Fibroblast of lung (primary cell): ENCODE data around the gene LINS1. TPM values are rescaled to one million over a fixed set of nuclear protein-coding genes. Genes with fewer than 3 reads are reported as not detected.

Experiments
- DNase-seq, 2 donors: peaks; one replicate each; pipeline versions ENCODE4 v3.0.0 to v3.0.0-alpha.2; 2010; ENCODE audit warnings: low read depth in 2 of 2
- H2AFZ ChIP-seq: 2 replicates; pipeline ENCODE4 v1.5.1; 2012; ENCODE audit warnings: low read length, control low read depth, inconsistent platforms
- H3K27ac ChIP-seq: 2 replicates; pipeline ENCODE4 v1.5.1; 2011; ENCODE audit warnings: low read length, control low read depth; ENCODE audit not compliant: insufficient read depth
- H3K27me3 ChIP-seq: 2 replicates; pipeline ENCODE4 v1.5.1; 2011; ENCODE audit warnings: mild to moderate bottlenecking, low read length; ENCODE audit not compliant: control insufficient read depth, insufficient read depth
- H3K36me3 ChIP-seq: 2 replicates; pipeline ENCODE4 v1.5.1; 2011; ENCODE audit warnings: low read length; ENCODE audit not compliant: control insufficient read depth, insufficient read depth
- H3K4me1 ChIP-seq: 2 replicates; pipeline ENCODE4 v1.5.1; 2011; ENCODE audit warnings: low read length; ENCODE audit not compliant: control insufficient read depth, insufficient read depth; ENCODE audit errors: extremely low read depth
- H3K4me2 ChIP-seq: 2 replicates; pipeline ENCODE4 v1.5.1; 2011; ENCODE audit warnings: low read length, control low read depth; ENCODE audit not compliant: insufficient read depth; ENCODE audit errors: extremely low read depth
- H3K4me3 ChIP-seq, 4 experiments: fragments of 200-600 bp in 1 of 4; sonication (generic) in 1 of 4; replicated peaks in 1 of 4; 2 replicates each; pipeline ENCODE4 v1.5.1; 2011 to 2016; ENCODE audit warnings: low read length in 4 of 4, low read depth in 3 of 4, mild to moderate bottlenecking in 3 of 4, control low read depth in 2 of 4, inconsistent platforms in 1 of 4, mixed read lengths in 1 of 4; ENCODE audit not compliant: insufficient read depth in 1 of 4; ENCODE audit errors: control extremely low read depth in 1 of 4
- H3K79me2 ChIP-seq: 2 replicates; pipeline ENCODE4 v1.5.1; 2012; ENCODE audit warnings: mild to moderate bottlenecking, low read length, inconsistent platforms; ENCODE audit not compliant: control insufficient read depth, insufficient read depth
- H3K9ac ChIP-seq: 2 replicates; pipeline ENCODE4 v1.5.1; 2011; ENCODE audit warnings: mild to moderate bottlenecking, low read length, control low read depth; ENCODE audit not compliant: insufficient read depth
- H3K9me3 ChIP-seq: 2 replicates; pipeline ENCODE4 v1.5.1; 2012; ENCODE audit warnings: low read depth, low read length; ENCODE audit not compliant: control insufficient read depth, insufficient read depth
- H4K20me1 ChIP-seq: 2 replicates; pipeline ENCODE4 v1.5.1; 2011; ENCODE audit warnings: low read length; ENCODE audit not compliant: control insufficient read depth, insufficient read depth; ENCODE audit errors: extremely low read depth
- EZH2 ChIP-seq: IDR thresholded peaks from 2 replicates; pipeline ENCODE4 v1.5.1; 2012; ENCODE audit warnings: low read length, control low read depth, mild to moderate bottlenecking; ENCODE audit errors: missing control alignments
- polyA plus RNA-seq, 2 donors: library from polyadenylated mRNA; depleted of rRNA in 1 of 2; stranded (reverse) in 1 of 2; unstranded in 1 of 2; fragments of >200 nt; gene quantifications; 2 replicates each; pipeline ENCODE4 v1.2.1, GENCODE V29; 2011 to 2012; ENCODE audit warnings: missing spikeins in 1 of 2
- total RNA-seq: library from RNA; depleted of rRNA; stranded (reverse); fragments of >200 nt; gene quantifications from 2 replicates; pipeline ENCODE4 v1.2.1, GENCODE V29; 2014
- TF ChIP-seq, protein P1 (sequence below), 2 donors: IDR thresholded peaks in 1 of 2; conservative IDR thresholded peaks in 1 of 2; 1 replicate in 1 of 2; 2 replicates in 1 of 2; pipeline ENCODE4 v1.5.1; 2011 to 2012; ENCODE audit warnings: low read length in 2 of 2, control low read depth in 1 of 2, inconsistent platforms in 1 of 2, low read depth in 1 of 2, mild to moderate bottlenecking in 1 of 2

Gene LINS1
- total and polyA plus RNA-seq, 2 donors (not counting 1 experiment from before 2014, with no cell fraction given), result 7.3 to 9.4 TPM

DNA sequence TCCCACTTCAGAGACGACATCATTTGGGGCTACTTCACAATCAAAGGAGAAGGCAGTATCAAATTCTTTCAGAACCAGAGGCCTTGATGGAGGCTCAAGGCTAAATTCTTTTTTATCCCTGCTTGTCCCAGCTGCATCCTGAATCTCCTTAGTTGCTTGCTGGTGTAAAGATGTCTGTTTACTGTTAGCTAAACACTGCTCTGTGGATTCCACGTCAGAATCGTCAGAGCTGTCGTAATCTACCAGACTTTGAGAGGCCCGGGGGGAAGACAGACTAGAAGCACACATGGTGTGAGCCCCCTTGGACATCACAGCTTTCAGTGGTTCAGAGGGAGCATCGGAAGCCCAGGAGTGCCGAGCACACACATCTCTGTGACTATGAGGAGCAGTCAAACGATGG is 32.6 kb downstream of the LINS1 start:
- no peak overlapping the region for H3K9ac ChIP-seq
- DNase-seq, result no peak
- no peak overlapping the region for H3K4me2 ChIP-seq
- no peaks in the 10 kb centered on the region for H3K79me2 ChIP-seq
- H4K20me1 ChIP-seq, result no peaks in the 10 kb centered on the region
- TF ChIP-seq EZH2, result no peak
- TF ChIP-seq, protein P1, sequence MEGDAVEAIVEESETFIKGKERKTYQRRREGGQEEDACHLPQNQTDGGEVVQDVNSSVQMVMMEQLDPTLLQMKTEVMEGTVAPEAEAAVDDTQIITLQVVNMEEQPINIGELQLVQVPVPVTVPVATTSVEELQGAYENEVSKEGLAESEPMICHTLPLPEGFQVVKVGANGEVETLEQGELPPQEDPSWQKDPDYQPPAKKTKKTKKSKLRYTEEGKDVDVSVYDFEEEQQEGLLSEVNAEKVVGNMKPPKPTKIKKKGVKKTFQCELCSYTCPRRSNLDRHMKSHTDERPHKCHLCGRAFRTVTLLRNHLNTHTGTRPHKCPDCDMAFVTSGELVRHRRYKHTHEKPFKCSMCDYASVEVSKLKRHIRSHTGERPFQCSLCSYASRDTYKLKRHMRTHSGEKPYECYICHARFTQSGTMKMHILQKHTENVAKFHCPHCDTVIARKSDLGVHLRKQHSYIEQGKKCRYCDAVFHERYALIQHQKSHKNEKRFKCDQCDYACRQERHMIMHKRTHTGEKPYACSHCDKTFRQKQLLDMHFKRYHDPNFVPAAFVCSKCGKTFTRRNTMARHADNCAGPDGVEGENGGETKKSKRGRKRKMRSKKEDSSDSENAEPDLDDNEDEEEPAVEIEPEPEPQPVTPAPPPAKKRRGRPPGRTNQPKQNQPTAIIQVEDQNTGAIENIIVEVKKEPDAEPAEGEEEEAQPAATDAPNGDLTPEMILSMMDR (conservative IDR thresholded peaks at IDR 0.05 in 1 of 2, IDR thresholded peaks at IDR 0.05 in 1 of 2; ENCODE audit: low read depth in 1 of 2, low read length in 2 of 2), result no peak
- H3K27me3 ChIP-seq, result no peaks in the 10 kb centered on the region
- no peaks in the 10 kb centered on the region for H3K4me1 ChIP-seq
- H3K36me3 ChIP-seq, result peaks cover 4% of the 10 kb centered on the region
- no peaks in the 10 kb centered on the region for H3K9me3 ChIP-seq
- no peak overlapping the region for H2AFZ ChIP-seq
- no peak overlapping the region for H3K27ac ChIP-seq
- H3K4me3 ChIP-seq, result no peak overlapping the region

DNA sequence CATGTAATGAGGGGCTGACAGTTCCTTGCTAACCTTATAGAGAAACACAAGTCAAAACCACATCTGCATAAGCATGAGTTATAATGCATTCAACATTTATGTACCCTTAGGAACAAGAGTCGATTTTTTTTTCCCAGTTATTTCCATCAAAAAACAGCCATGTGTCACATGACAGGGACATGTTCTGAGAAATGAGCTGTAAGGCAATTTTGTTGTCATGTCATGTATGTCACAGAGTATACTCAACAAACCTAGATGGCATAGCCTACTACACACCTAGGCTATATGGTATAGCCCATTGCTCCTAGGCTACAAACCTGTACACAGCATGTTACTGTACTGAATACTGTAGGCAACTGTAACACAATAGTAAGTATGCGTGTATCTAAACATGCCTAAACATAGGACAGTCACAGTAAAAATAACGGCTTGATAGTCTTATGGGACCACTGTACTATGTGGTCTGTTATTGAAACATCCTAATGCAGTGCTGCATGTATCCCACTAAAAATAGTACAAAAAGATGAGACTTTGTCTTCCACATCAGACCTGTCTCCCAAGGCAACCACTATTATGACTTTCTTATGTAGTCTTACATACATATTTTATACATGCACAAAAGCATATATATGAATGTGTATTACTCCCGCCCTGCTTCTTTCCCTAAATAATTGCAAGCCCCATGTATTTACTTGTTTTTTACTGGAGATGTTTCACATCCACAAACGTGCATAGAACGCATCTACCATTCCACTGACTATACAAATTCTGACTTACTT is 34.9 kb downstream of the LINS1 start:
- TF ChIP-seq, protein P1 (conservative IDR thresholded peaks at IDR 0.05 in 1 of 2, IDR thresholded peaks at IDR 0.05 in 1 of 2; ENCODE audit: low read depth in 1 of 2, low read length in 2 of 2), result no peak
- no peak for TF ChIP-seq EZH2
- H3K36me3 ChIP-seq, result peaks cover 2% of the 10 kb centered on the region
- no peaks in the 10 kb centered on the region for H3K79me2 ChIP-seq

DNA sequence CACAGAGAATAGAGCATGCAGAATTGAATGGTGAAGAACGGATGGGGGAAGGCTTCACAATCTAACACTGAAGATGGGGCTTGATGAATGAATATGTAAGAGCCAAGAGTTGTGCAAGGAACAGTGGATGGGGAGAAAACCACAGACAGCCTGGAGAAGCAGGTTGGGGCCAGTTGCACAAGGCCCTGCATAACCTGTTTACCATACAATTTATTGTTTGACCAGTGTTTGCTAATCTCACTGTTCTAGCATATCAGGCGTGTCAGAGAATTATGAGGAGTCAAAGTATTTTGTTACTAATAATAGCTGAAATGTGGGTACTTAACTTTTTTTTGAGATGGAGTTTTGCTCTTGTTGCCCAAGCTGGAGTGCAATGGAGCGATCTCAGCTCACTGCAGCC is 36.4 kb downstream of the LINS1 start:
- H3K9ac ChIP-seq, result no peak overlapping the region
- H3K4me2 ChIP-seq, result no peak overlapping the region
- no peak overlapping the region for H3K27ac ChIP-seq
- H3K79me2 ChIP-seq, result no peaks in the 10 kb centered on the region
- DNase-seq, result no peak
- no peak overlapping the region for H3K4me3 ChIP-seq
- TF ChIP-seq, protein P1 (conservative IDR thresholded peaks at IDR 0.05 in 1 of 2, IDR thresholded peaks at IDR 0.05 in 1 of 2; ENCODE audit: low read depth in 1 of 2, low read length in 2 of 2), result no peak
- no peak for TF ChIP-seq EZH2
- H2AFZ ChIP-seq, result no peak overlapping the region
- H3K27me3 ChIP-seq, result no peaks in the 10 kb centered on the region
- H3K9me3 ChIP-seq, result no peaks in the 10 kb centered on the region
- no peaks in the 10 kb centered on the region for H3K4me1 ChIP-seq
- peaks cover 2% of the 10 kb centered on the region for H3K36me3 ChIP-seq
- no peaks in the 10 kb centered on the region for H4K20me1 ChIP-seq

More for the DNA sequence above, 34.9 kb downstream of the LINS1 start:
- DNase-seq, result no peak
- H3K4me2 ChIP-seq, result no peak overlapping the region
- H3K9ac ChIP-seq, result no peak overlapping the region
- H3K4me3 ChIP-seq, result no peak overlapping the region
- H3K9me3 ChIP-seq, result no peaks in the 10 kb centered on the region
- H3K27ac ChIP-seq, result no peak overlapping the region
- no peak overlapping the region for H2AFZ ChIP-seq
- H4K20me1 ChIP-seq, result no peaks in the 10 kb centered on the region
- H3K4me1 ChIP-seq, result no peaks in the 10 kb centered on the region
- no peaks in the 10 kb centered on the region for H3K27me3 ChIP-seq
